Karpas-422 (cell line): ENCODE measurements around the gene ATE1. TPM values are rescaled to one million over a fixed set of nuclear protein-coding genes. Genes with fewer than 3 reads are reported as not detected.

Experiments
- DNase-seq: peaks from one replicate; pipeline ENCODE4 v3.0.0-alpha.2; 2015
- H2AFZ ChIP-seq: fragments of 200-600 bp; sonication (generic); 2 replicates; pipeline ENCODE4 v1.6.1; 2014; ENCODE audit warnings: antibody characterized with exemption, low read length, mixed read lengths
- H3K27ac ChIP-seq: fragments of 200-600 bp; sonication (generic); 2 replicates; pipeline ENCODE4 v1.5.1; 2014; ENCODE audit warnings: mild to moderate bottlenecking, low read length, moderate library complexity
- H3K27me3 ChIP-seq: fragments of 200-600 bp; sonication (generic); 2 replicates; pipeline ENCODE4 v1.6.1; 2014; ENCODE audit warnings: low read length, mixed read lengths
- H3K36me3 ChIP-seq: fragments of 200-600 bp; sonication (generic); 2 replicates; pipeline ENCODE4 v1.6.1; 2014; ENCODE audit warnings: low read length, mixed read lengths; ENCODE audit not compliant: insufficient read depth
- H3K4me1 ChIP-seq: fragments of 200-600 bp; sonication (generic); 2 replicates; pipeline ENCODE4 v1.6.1; 2014; ENCODE audit warnings: mild to moderate bottlenecking, low read length, mixed read lengths
- H3K4me2 ChIP-seq: fragments of 200-600 bp; sonication (generic); 2 replicates; pipeline ENCODE4 v1.6.1; 2014; ENCODE audit warnings: low read length, low read depth, mild to moderate bottlenecking; ENCODE audit not compliant: poor library complexity, severe bottlenecking
- H3K4me3 ChIP-seq: fragments of 200-600 bp; sonication (generic); 2 replicates; pipeline ENCODE4 v1.5.1; 2014; ENCODE audit warnings: mild to moderate bottlenecking, antibody characterized with exemption, low read length, mixed read lengths
- H3K79me2 ChIP-seq: fragments of 200-600 bp; sonication (generic); 2 replicates; pipeline ENCODE4 v1.6.1; 2014; ENCODE audit warnings: mild to moderate bottlenecking, low read length, mixed read lengths
- H3K9ac ChIP-seq: fragments of 200-600 bp; sonication (generic); 2 replicates; pipeline ENCODE4 v1.6.0; 2014; ENCODE audit warnings: low read length
- H3K9me2 ChIP-seq: fragments of 200-600 bp; sonication (generic), shearing (Covaris generic); replicated peaks from 2 replicates; pipeline ENCODE4 v1.6.0; 2014; ENCODE audit warnings: mild to moderate bottlenecking, low read length, moderate library complexity; ENCODE audit not compliant: insufficient read depth
- H3K9me3 ChIP-seq: fragments of 300-700, 200-600 bp; sonication (generic); 2 replicates; pipeline ENCODE4 v1.6.1; 2014; ENCODE audit warnings: low read length, mixed read lengths
- H4K20me1 ChIP-seq: fragments of 200-600 bp; sonication (generic); 2 replicates; pipeline ENCODE4 v1.6.1; 2014; ENCODE audit warnings: mild to moderate bottlenecking, antibody characterized with exemption, low read length, low read depth; ENCODE audit not compliant: insufficient read depth
- total RNA-seq: library from RNA; depleted of rRNA; stranded (reverse); fragments of >200 nt; shearing (Covaris generic); gene quantifications from 2 replicates; pipeline ENCODE4 v1.2.3, GENCODE V29; 2014; ENCODE audit warnings: low replicate concordance

The ATE1 gene
- total RNA-seq, 1 experiment from 2014 or later: 72.6 TPM

- H4K20me1 ChIP-seq: no peaks in the 10 kb centered on the region
- H3K4me3 ChIP-seq: no peak overlapping the region
- DNase-seq: no peak
- no peaks in the 10 kb centered on the region for H3K27me3 ChIP-seq
- H3K9me2 ChIP-seq: no peaks in the 10 kb centered on the region
- H3K4me1 ChIP-seq: peaks cover 4% of the 10 kb centered on the region
- peaks cover 39% of the 10 kb centered on the region for H3K79me2 ChIP-seq
- no peak overlapping the region for H3K27ac ChIP-seq
- H3K4me2 ChIP-seq: no peak overlapping the region
- no peak overlapping the region for H2AFZ ChIP-seq
- H3K36me3 ChIP-seq: peaks cover 40% of the 10 kb centered on the region; the same call in 1 of the 2 replicates
- H3K9me3 ChIP-seq: no peaks in the 10 kb centered on the region
- H3K9ac ChIP-seq: no peak overlapping the region
Measured at GRCh38 chr10:121904888-121905287, 22.9 kb downstream of the ATE1 start.

- H3K79me2 ChIP-seq: peaks cover 50% of the 10 kb centered on the region
- no peak overlapping the region for H3K9ac ChIP-seq
- H3K4me2 ChIP-seq: no peak overlapping the region
- H3K4me1 ChIP-seq: peaks cover 18% of the 10 kb centered on the region
- H3K9me2 ChIP-seq: no peaks in the 10 kb centered on the region
- no peak overlapping the region for H2AFZ ChIP-seq
- no peaks in the 10 kb centered on the region for H3K27me3 ChIP-seq
- no peaks in the 10 kb centered on the region for H3K9me3 ChIP-seq
- peaks cover 49% of the 10 kb centered on the region; the same call in 1 of the 2 replicates for H3K36me3 ChIP-seq
- H3K4me3 ChIP-seq: no peak overlapping the region
- H4K20me1 ChIP-seq: no peaks in the 10 kb centered on the region
- DNase-seq: peak; percentile 87
- H3K27ac ChIP-seq: no peak overlapping the region
Measured at GRCh38 chr10:121900443-121901174, 27.2 kb downstream of the ATE1 start.

DNA sequence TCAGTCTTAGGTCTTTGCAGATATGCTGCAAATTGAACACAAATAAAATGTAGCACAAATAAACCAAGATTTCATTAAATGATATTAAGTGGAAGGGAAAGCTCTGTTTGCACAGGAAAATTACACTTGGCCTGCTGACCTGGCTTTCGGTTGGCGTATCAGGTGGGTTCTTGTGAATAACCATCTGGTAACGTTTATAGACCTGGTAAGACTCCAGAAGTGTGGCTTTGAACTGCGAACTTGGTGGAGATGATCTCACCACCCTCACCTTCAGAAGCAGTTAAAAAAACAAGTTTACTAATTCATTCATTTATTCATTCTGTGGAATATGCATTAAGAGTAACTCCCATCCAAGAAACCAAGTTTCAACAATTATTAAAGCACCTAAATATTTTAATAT lies 28.1 kb downstream of the ATE1 start:
- H3K79me2 ChIP-seq: peaks cover 55% of the 10 kb centered on the region
- peaks cover 19% of the 10 kb centered on the region for H3K4me1 ChIP-seq
- no peak for DNase-seq
- no peaks in the 10 kb centered on the region for H3K27me3 ChIP-seq
- H4K20me1 ChIP-seq: no peaks in the 10 kb centered on the region
- no peak overlapping the region for H3K4me2 ChIP-seq
- H3K4me3 ChIP-seq: no peak overlapping the region
- H3K27ac ChIP-seq: no peak overlapping the region
- H3K9me3 ChIP-seq: no peaks in the 10 kb centered on the region
- H2AFZ ChIP-seq: no peak overlapping the region
- H3K9ac ChIP-seq: no peak overlapping the region
- H3K9me2 ChIP-seq: no peaks in the 10 kb centered on the region
- H3K36me3 ChIP-seq: peaks cover 48% of the 10 kb centered on the region; the same call in 1 of the 2 replicates

GRCh38 chr10:121891103-121891502 lies 36.7 kb downstream of the ATE1 start:
- H3K27me3 ChIP-seq: no peaks in the 10 kb centered on the region
- DNase-seq: no peak
- H3K36me3 ChIP-seq: peaks cover 38% of the 10 kb centered on the region; the same call in 1 of the 2 replicates

DNA sequence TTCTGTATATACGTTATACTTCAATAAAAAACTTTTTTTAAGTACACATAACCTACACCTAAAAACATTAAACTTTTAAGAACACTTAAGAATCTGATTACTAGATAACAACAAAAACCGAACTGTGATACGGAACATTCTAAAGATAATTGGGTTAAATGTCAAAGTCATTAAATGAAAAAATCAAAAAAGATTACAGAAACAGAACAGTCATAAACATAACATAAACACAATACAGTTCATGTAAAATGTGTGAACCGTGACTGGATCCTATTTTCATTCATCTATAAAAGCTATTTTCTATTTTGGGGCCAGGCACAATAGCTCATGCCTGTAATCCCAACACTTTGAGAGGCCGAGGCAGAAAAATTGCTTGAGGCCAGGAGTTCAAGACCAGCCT lies 38.6 kb downstream of the ATE1 start:
- Histone ChIP-seq H3K9me3 (no peaks in the 10 kb centered on the region), H3K36me3 (peaks cover 28% of the 10 kb centered on the region; the same call in 1 of the 2 replicates), H3K4me3 (no peak overlapping the region), H3K27ac (no peak overlapping the region), H2AFZ (no peak overlapping the region), H3K27me3 (no peaks in the 10 kb centered on the region), H3K4me1 (peaks cover 38% of the 10 kb centered on the region), H4K20me1 (no peaks in the 10 kb centered on the region), H3K9ac (no peak overlapping the region), H3K9me2 (no peaks in the 10 kb centered on the region), H3K79me2 (peaks cover 32% of the 10 kb centered on the region), H3K4me2 (no peak overlapping the region)
- no peak for DNase-seq

More at GRCh38 chr10:121891103-121891502, 36.7 kb downstream of the ATE1 start:
- Histone ChIP-seq H3K4me1 (peaks cover 38% of the 10 kb centered on the region), H3K4me2 (peak overlapping the region; percentile 49), H3K9me3 (no peaks in the 10 kb centered on the region), H3K9ac (no peak overlapping the region), H2AFZ (no peak overlapping the region), H3K4me3 (no peak overlapping the region), H4K20me1 (no peaks in the 10 kb centered on the region), H3K79me2 (peaks cover 42% of the 10 kb centered on the region), H3K9me2 (no peaks in the 10 kb centered on the region), H3K27ac (peak overlapping the region; percentile 69)

DNA sequence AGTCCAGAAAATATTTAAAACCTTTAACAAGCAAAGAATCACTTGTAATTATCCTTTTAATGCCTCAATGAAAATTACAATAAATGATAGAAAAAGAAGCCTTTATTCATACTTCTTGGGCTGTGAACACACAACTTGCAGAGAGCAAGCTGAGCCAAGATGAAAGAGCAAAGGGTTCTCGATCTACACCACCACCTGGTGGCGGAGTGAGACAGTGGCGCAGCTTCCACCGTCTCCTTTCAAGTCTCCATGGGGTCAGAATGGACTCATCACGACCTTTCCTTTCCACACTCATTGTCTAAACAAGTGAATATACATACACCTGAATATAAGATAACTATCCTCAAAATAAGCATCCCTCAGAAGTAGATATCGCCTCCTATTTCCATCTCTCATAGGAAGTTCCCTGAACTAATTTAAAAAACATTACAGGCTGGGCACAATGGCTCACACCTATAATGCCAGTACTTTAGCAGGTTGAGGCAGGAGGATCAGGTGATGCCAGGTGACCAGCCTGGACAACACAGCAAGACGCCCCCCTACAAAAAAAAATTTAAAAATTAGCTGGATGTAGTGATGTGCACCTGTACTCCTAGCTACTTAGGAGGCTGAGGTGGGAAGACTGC lies 40.7 kb downstream of the ATE1 start:
- Histone ChIP-seq H3K36me3 (peaks cover 23% of the 10 kb centered on the region; the same call in 1 of the 2 replicates), H3K4me1 (peaks cover 47% of the 10 kb centered on the region), H3K27me3 (no peaks in the 10 kb centered on the region), H3K9ac (no peak overlapping the region), H3K9me2 (no peaks in the 10 kb centered on the region), H3K27ac (no peak overlapping the region), H2AFZ (no peak overlapping the region), H3K4me2 (no peak overlapping the region), H4K20me1 (no peaks in the 10 kb centered on the region), H3K9me3 (no peaks in the 10 kb centered on the region), H3K4me3 (no peak overlapping the region), H3K79me2 (peaks cover 39% of the 10 kb centered on the region)
- peak; percentile 88 for DNase-seq

DNA sequence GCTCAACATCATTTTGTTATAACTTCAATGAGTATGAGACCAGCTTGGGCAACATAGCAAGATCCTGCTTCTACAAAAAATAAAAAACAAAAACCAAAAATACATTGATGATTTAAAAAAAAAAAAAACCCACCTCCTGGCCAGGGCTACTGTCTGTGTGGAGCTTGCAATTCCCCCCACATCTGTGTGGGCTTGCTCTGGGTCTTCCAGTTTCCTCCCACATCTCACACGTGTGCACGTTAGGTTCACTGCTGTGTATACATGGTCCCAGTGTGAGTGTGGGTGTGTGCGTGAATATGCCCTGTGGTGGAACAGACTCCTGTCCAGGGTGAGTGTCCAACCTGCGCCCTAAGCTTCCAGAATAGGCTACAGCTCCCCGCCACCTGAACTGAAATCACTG lies 41.6 kb downstream of the ATE1 start:
- Histone ChIP-seq H3K4me3 (no peak overlapping the region), H3K9ac (no peak overlapping the region), H3K4me2 (no peak overlapping the region), H3K27me3 (no peaks in the 10 kb centered on the region), H3K9me2 (no peaks in the 10 kb centered on the region), H4K20me1 (no peaks in the 10 kb centered on the region), H3K27ac (no peak overlapping the region), H3K36me3 (peaks cover 14% of the 10 kb centered on the region; the same call in 1 of the 2 replicates), H3K4me1 (peaks cover 47% of the 10 kb centered on the region), H2AFZ (no peak overlapping the region), H3K9me3 (no peaks in the 10 kb centered on the region), H3K79me2 (peaks cover 33% of the 10 kb centered on the region)
- DNase-seq: no peak

DNA sequence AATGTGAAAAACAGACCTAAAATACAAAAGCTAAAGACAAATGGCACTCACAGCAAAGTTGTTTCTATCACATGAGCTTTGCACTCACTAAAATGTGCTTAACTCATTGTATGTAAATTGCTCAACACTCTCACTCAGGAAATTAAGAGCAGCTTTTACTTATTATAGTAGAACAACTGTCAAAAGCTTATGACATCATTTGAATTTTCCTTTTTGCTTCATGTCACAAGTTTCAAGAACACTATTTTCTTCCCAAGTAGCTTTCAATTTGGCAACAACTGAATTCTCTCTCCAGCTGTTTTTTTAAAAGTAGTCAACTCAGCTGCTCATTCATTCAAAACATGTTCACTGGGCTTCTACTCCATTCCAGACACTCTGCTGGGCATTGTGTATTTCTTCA lies 46.9 kb downstream of the ATE1 start:
- Histone ChIP-seq H3K9ac (peak overlapping the region; percentile 25), H3K36me3 (peaks cover 6% of the 10 kb centered on the region; the same call in 1 of the 2 replicates), H2AFZ (no peak overlapping the region), H4K20me1 (no peaks in the 10 kb centered on the region), H3K9me3 (no peaks in the 10 kb centered on the region), H3K4me1 (peaks cover 60% of the 10 kb centered on the region), H3K79me2 (peaks cover 57% of the 10 kb centered on the region), H3K9me2 (no peaks in the 10 kb centered on the region), H3K4me3 (peak overlapping the region; percentile 19), H3K27me3 (no peaks in the 10 kb centered on the region), H3K4me2 (peak overlapping the region; percentile 69), H3K27ac (peak overlapping the region; percentile 87)
- peak; percentile 78 for DNase-seq
